ENCODE results near the gene LMAN1L. TPM values are rescaled to one million over a fixed set of nuclear protein-coding genes. Genes with fewer than 3 reads are reported as not detected.

The LMAN1L gene
- total and polyA plus RNA-seq, 4 donors: 0.08 TPM; not detected in 3

DNA sequence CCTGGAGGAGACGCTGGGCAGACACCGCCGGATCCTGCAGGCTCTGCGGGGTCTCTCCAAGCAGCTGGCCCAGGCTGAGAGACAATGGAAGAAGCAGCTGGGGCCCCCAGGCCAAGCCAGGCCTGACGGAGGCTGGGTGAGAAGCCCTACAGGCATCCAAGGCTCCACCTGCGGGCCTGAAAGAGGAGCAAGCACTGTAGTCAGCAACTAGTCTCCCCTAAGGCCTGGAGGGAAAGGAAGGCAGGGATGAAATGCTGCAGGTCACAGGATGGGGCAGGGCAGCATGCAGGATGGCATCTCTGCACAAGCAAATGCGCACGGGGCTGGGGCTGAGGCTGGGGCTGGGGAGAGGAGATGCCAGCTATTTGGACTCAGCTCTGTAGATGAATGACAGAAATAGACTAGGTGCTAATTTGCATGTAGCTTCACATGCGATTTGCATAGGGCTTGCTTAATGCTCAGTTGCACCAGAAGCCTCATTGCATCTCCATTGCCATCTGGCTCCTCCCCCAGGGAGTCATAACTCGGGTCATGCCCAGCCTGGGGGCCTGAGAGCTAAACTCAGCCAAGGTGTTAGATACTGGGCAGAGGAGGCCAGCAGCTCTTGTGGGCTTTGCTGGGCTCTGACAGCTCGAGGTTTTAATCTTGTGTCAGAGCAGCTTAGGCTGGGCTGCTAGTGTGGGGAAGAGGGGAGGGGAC is 8.6 kb downstream of the LMAN1L start:
- Histone ChIP-seq H3K27me3 (ENCODE audit: control insufficient read depth in 4 of 4, insufficient read depth in 4 of 4, low read length in 3 of 4) (no peaks in the 10 kb centered on the region), H3K27ac (ENCODE audit: low read depth in 1 of 2, low read length in 2 of 2) (no peak overlapping the region), H3K9me3 (ENCODE audit: control insufficient read depth in 4 of 4, low read length in 3 of 4) (no peaks in the 10 kb centered on the region), H3K4me1 (ENCODE audit: control insufficient read depth in 4 of 4, insufficient read depth in 4 of 4, low read length in 3 of 4) (peaks cover 0 to 2% (median under 1%) of the 10 kb centered on the region in 4 donors), H3K36me3 (ENCODE audit: control insufficient read depth in 4 of 4, insufficient read depth in 3 of 4, low read depth in 1 of 4, low read length in 3 of 4) (no peaks in the 10 kb centered on the region), H3K4me3 (ENCODE audit: low read depth in 1 of 3, low read length in 3 of 3) (no peak overlapping the region), H3K9ac (ENCODE audit: low read depth in 1 of 2, low read length in 2 of 2) (no peak overlapping the region)
- TF ChIP-seq NR2F2 (IDR thresholded peaks at IDR 0.05) (no peak), RAD21 (IDR thresholded peaks at IDR 0.05) (no peak), HNF4G (IDR thresholded peaks at IDR 0.05) (no peak), GABPA (IDR thresholded peaks at IDR 0.05 in 1 of 2, conservative IDR thresholded peaks at IDR 0.05 in 1 of 2) (no peak), FOXA2 (IDR thresholded peaks at IDR 0.05) (no peak), FOXA1 (IDR thresholded peaks at IDR 0.05) (no peak), SP1 (IDR thresholded peaks at IDR 0.05) (no peak), EGR1 (IDR thresholded peaks at IDR 0.05; ENCODE audit: low read depth in 2 of 2) (no peak), HNF4A (conservative IDR thresholded peaks at IDR 0.05) (no peak), RXRA (IDR thresholded peaks at IDR 0.05) (no peak), TAF1 (conservative IDR thresholded peaks at IDR 0.05) (no peak), JUND (IDR thresholded peaks at IDR 0.05) (no peak), YY1 (IDR thresholded peaks at IDR 0.05) (no peak)
- TF ChIP-seq, protein P1, sequence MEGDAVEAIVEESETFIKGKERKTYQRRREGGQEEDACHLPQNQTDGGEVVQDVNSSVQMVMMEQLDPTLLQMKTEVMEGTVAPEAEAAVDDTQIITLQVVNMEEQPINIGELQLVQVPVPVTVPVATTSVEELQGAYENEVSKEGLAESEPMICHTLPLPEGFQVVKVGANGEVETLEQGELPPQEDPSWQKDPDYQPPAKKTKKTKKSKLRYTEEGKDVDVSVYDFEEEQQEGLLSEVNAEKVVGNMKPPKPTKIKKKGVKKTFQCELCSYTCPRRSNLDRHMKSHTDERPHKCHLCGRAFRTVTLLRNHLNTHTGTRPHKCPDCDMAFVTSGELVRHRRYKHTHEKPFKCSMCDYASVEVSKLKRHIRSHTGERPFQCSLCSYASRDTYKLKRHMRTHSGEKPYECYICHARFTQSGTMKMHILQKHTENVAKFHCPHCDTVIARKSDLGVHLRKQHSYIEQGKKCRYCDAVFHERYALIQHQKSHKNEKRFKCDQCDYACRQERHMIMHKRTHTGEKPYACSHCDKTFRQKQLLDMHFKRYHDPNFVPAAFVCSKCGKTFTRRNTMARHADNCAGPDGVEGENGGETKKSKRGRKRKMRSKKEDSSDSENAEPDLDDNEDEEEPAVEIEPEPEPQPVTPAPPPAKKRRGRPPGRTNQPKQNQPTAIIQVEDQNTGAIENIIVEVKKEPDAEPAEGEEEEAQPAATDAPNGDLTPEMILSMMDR (IDR thresholded peaks at IDR 0.05; ENCODE audit: low read depth, low read length, missing input control): no peak
- TF ChIP-seq, protein P2, sequence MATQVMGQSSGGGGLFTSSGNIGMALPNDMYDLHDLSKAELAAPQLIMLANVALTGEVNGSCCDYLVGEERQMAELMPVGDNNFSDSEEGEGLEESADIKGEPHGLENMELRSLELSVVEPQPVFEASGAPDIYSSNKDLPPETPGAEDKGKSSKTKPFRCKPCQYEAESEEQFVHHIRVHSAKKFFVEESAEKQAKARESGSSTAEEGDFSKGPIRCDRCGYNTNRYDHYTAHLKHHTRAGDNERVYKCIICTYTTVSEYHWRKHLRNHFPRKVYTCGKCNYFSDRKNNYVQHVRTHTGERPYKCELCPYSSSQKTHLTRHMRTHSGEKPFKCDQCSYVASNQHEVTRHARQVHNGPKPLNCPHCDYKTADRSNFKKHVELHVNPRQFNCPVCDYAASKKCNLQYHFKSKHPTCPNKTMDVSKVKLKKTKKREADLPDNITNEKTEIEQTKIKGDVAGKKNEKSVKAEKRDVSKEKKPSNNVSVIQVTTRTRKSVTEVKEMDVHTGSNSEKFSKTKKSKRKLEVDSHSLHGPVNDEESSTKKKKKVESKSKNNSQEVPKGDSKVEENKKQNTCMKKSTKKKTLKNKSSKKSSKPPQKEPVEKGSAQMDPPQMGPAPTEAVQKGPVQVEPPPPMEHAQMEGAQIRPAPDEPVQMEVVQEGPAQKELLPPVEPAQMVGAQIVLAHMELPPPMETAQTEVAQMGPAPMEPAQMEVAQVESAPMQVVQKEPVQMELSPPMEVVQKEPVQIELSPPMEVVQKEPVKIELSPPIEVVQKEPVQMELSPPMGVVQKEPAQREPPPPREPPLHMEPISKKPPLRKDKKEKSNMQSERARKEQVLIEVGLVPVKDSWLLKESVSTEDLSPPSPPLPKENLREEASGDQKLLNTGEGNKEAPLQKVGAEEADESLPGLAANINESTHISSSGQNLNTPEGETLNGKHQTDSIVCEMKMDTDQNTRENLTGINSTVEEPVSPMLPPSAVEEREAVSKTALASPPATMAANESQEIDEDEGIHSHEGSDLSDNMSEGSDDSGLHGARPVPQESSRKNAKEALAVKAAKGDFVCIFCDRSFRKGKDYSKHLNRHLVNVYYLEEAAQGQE (IDR thresholded peaks at IDR 0.05): no peak
- TF ChIP-seq, protein P3, sequence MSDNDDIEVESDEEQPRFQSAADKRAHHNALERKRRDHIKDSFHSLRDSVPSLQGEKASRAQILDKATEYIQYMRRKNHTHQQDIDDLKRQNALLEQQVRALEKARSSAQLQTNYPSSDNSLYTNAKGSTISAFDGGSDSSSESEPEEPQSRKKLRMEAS (IDR thresholded peaks at IDR 0.05): no peak
- TF ChIP-seq, protein P4, sequence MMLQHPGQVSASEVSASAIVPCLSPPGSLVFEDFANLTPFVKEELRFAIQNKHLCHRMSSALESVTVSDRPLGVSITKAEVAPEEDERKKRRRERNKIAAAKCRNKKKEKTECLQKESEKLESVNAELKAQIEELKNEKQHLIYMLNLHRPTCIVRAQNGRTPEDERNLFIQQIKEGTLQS (IDR thresholded peaks at IDR 0.05): no peak
- TF ChIP-seq, protein P5, sequence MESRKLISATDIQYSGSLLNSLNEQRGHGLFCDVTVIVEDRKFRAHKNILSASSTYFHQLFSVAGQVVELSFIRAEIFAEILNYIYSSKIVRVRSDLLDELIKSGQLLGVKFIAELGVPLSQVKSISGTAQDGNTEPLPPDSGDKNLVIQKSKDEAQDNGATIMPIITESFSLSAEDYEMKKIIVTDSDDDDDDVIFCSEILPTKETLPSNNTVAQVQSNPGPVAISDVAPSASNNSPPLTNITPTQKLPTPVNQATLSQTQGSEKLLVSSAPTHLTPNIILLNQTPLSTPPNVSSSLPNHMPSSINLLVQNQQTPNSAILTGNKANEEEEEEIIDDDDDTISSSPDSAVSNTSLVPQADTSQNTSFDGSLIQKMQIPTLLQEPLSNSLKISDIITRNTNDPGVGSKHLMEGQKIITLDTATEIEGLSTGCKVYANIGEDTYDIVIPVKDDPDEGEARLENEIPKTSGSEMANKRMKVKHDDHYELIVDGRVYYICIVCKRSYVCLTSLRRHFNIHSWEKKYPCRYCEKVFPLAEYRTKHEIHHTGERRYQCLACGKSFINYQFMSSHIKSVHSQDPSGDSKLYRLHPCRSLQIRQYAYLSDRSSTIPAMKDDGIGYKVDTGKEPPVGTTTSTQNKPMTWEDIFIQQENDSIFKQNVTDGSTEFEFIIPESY (IDR thresholded peaks at IDR 0.05): no peak
- WGBS: 71% methylated on average over 11 of the region's 11 CpGs
- no peak for DNase-seq (ENCODE audit: low spot score)
